Esophagus muscularis mucosa (tissue), 4 donors: ENCODE data around the gene PLPP7. TPM values are rescaled to one million over a fixed set of nuclear protein-coding genes. Genes with fewer than 3 reads are reported as not detected.

Experiments used
- DNase-seq: peaks from one replicate; pipeline ENCODE4 v3.0.0-alpha.2; 2017; ENCODE audit errors: extremely low spot score
- H3K27ac ChIP-seq, 4 donors: fragments of 200-600 bp; sonication (generic); replicated peaks in 1 of 4; 1 replicate in 3 of 4; 2 replicates in 1 of 4; pipeline ENCODE4 v1.5.1; 2016 to 2019; ENCODE audit warnings: mild to moderate bottlenecking in 1 of 4
- H3K27me3 ChIP-seq, 4 donors: fragments of 200-600 bp; sonication (generic); one replicate each; pipeline versions ENCODE4 v1.5.1 to v1.6.0; 2016 to 2019
- H3K36me3 ChIP-seq, 4 donors: fragments of 200-600 bp; sonication (generic); one replicate each; pipeline ENCODE4 v1.5.1; 2016 to 2019
- H3K4me1 ChIP-seq, 4 donors: fragments of 200-600 bp; sonication (generic); one replicate each; pipeline ENCODE4 v1.5.1; 2016 to 2019
- H3K4me3 ChIP-seq, 4 donors: fragments of 200-600 bp; sonication (generic); 1 replicate in 2 of 4; 2 replicates in 2 of 4; pipeline ENCODE4 v1.5.1; 2016 to 2019; ENCODE audit warnings: mild to moderate bottlenecking in 4 of 4, moderate library complexity in 1 of 4
- H3K9me3 ChIP-seq, 4 donors: fragments of 200-600 bp; sonication (generic); 1 replicate in 3 of 4; 2 replicates in 1 of 4; pipeline ENCODE4 v1.5.1; 2016 to 2019
- EP300 ChIP-seq: sonication (generic); formaldehyde crosslinking; IDR thresholded peaks from one replicate; pipeline ENCODE4 v1.6.1; 2017; ENCODE audit warnings: antibody characterized with exemption
- POLR2A ChIP-seq: fragments of 450-650 bp; IDR thresholded peaks from one replicate; pipeline ENCODE4 v1.6.1; 2017; ENCODE audit warnings: antibody characterized with exemption, moderate library complexity, mild to moderate bottlenecking, low read depth
- POLR2AphosphoS5 ChIP-seq, 2 donors: sonication (generic); formaldehyde crosslinking; IDR thresholded peaks; one replicate each; pipeline ENCODE4 v1.6.1; 2017; ENCODE audit warnings: antibody characterized with exemption in 2 of 2
- WGBS: methylation state at CpG from one replicate; pipeline ENCODE4 v1.1.5; 2018; 5-methylcytosine and 5-hydroxymethylcytosine counted together
- intact Hi-C: fragments of 100-400 bp; cut with DNase I; formaldehyde crosslinking; loops from one replicate; pipeline ENCODE4 v1.15.1; 2023
- total RNA-seq, 4 donors: library from RNA; depleted of rRNA; stranded (reverse); fragments of >200 nt; gene quantifications; one replicate each; pipeline versions ENCODE4 v1.1.0 to v1.2.1, GENCODE V29; 2016
- TF ChIP-seq, protein P1 (sequence below), 3 experiments: fragments of 200-600 bp in 2 of 3; fragments of 450-650 bp in 1 of 3; sonication (generic) in 2 of 3; IDR thresholded peaks; one replicate each; pipeline ENCODE4 v1.5.1; 2017 to 2019; ENCODE audit warnings: antibody characterized with exemption in 3 of 3, mild to moderate bottlenecking in 2 of 3, moderate library complexity in 1 of 3

Gene PLPP7
- total RNA-seq, 4 donors from 2014 or later, result 11.4 to 22.5 (median 14.4) TPM

DNA sequence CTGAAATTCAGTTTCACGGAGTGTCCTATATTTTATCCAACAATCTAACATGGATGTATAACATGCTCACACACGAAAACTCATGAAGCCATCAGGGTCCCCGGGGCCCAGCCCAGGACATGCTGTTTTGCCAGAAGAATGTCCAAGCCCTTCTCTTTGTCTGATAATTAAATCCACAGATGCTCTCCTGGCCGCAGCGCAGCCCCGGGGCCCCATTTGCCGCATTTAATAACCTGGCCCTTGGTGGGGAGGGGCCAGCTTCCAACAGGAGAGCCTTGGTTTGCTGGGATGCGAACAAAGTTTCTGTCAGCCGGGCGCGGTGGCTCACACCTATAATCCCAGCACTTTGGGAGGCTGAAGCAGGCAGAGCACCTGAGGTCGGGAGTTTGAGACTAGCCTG is 30.0 kb downstream of the PLPP7 start:
- Histone ChIP-seq H3K27me3 (peaks cover 0 to 27% (median 0%) of the 10 kb centered on the region in 4 donors), H3K4me1 (peaks cover 0 to 12% (median 3%) of the 10 kb centered on the region in 4 donors), H3K9me3 (peaks cover 0 to 4% (median 0%) of the 10 kb centered on the region in 4 donors), H3K4me3 (no peak overlapping the region), H3K36me3 (no peaks in the 10 kb centered on the region), H3K27ac (no peak overlapping the region)
- WGBS, result 80% methylated on average over 12 of the region's 12 CpGs
- no peak for DNase-seq
- intact Hi-C loops, result no loop called here
- TF ChIP-seq, protein P1, sequence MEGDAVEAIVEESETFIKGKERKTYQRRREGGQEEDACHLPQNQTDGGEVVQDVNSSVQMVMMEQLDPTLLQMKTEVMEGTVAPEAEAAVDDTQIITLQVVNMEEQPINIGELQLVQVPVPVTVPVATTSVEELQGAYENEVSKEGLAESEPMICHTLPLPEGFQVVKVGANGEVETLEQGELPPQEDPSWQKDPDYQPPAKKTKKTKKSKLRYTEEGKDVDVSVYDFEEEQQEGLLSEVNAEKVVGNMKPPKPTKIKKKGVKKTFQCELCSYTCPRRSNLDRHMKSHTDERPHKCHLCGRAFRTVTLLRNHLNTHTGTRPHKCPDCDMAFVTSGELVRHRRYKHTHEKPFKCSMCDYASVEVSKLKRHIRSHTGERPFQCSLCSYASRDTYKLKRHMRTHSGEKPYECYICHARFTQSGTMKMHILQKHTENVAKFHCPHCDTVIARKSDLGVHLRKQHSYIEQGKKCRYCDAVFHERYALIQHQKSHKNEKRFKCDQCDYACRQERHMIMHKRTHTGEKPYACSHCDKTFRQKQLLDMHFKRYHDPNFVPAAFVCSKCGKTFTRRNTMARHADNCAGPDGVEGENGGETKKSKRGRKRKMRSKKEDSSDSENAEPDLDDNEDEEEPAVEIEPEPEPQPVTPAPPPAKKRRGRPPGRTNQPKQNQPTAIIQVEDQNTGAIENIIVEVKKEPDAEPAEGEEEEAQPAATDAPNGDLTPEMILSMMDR (IDR thresholded peaks at IDR 0.05), result no peak
- no peak for TF ChIP-seq POLR2A
- no peak for TF ChIP-seq POLR2AphosphoS5 (IDR thresholded peaks at IDR 0.05)
- no peak for TF ChIP-seq EP300

GRCh38 chr9:131320031-131320685 is 30.6 kb downstream of the PLPP7 start:
- TF ChIP-seq, protein P1 (IDR thresholded peaks at IDR 0.05), result no peak
- TF ChIP-seq POLR2A (no peak), EP300 (no peak), POLR2AphosphoS5 (IDR thresholded peaks at IDR 0.05) (no peak)
- Histone ChIP-seq H3K4me1 (peaks cover 0 to 12% (median 3%) of the 10 kb centered on the region in 4 donors), H3K36me3 (no peaks in the 10 kb centered on the region), H3K27me3 (peaks cover 0 to 20% (median 0%) of the 10 kb centered on the region in 4 donors), H3K27ac (peak overlapping the region in 3 of 4 donors; percentile 17 to 36 (median 20)), H3K9me3 (peaks cover 0 to 4% (median 0%) of the 10 kb centered on the region in 4 donors), H3K4me3 (no peak overlapping the region)
- DNase-seq, result no peak
- intact Hi-C loops, result no loop called here
- WGBS, result 90% methylated on average over 11 of the region's 19 CpGs

GRCh38 chr9:131323629-131324028 is 34.1 kb downstream of the PLPP7 start:
- Histone ChIP-seq H3K27ac (no peak overlapping the region), H3K27me3 (no peaks in the 10 kb centered on the region), H3K4me1 (peaks cover 0 to 7% (median 0%) of the 10 kb centered on the region in 4 donors)

GRCh38 chr9:131324736-131325679 is 35.5 kb downstream of the PLPP7 start:
- WGBS, result 95% methylated on average over 21 of the region's 21 CpGs
- intact Hi-C loops, result no loop called here
- H3K27ac ChIP-seq, result no peak overlapping the region

More at GRCh38 chr9:131323629-131324028, 34.1 kb downstream of the PLPP7 start:
- DNase-seq, result no peak
- TF ChIP-seq, protein P1 (IDR thresholded peaks at IDR 0.05), result no peak
- TF ChIP-seq POLR2AphosphoS5 (IDR thresholded peaks at IDR 0.05) (no peak), POLR2A (no peak), EP300 (no peak)
- intact Hi-C loops, result no loop called here
- 89% methylated on average over 8 of the region's 8 CpGs for WGBS
- Histone ChIP-seq H3K9me3 (no peaks in the 10 kb centered on the region), H3K4me3 (no peak overlapping the region), H3K36me3 (no peaks in the 10 kb centered on the region)

More at GRCh38 chr9:131324736-131325679, 35.5 kb downstream of the PLPP7 start:
- no peak for DNase-seq
- H3K4me3 ChIP-seq, result no peak overlapping the region
- H3K27me3 ChIP-seq, result peaks cover 0 to 6% (median 0%) of the 10 kb centered on the region in 4 donors
- H3K36me3 ChIP-seq, result no peaks in the 10 kb centered on the region
- TF ChIP-seq EP300, result no peak
- TF ChIP-seq, protein P1 (IDR thresholded peaks at IDR 0.05), result no peak
- no peak for TF ChIP-seq POLR2AphosphoS5 (IDR thresholded peaks at IDR 0.05)
- TF ChIP-seq POLR2A, result no peak
- no peaks in the 10 kb centered on the region for H3K9me3 ChIP-seq
- H3K4me1 ChIP-seq, result peaks cover 0 to 2% (median 0%) of the 10 kb centered on the region in 4 donors
